HepG2 (cell line): ENCODE results near the gene HSPA1A. TPM values are rescaled to one million over a fixed set of nuclear protein-coding genes. Genes with fewer than 3 reads are reported as not detected.

Experiments
- polyA plus RNA-seq, 8 experiments: library from polyadenylated mRNA; depleted of rRNA in 3 of 8; stranded (reverse) in 7 of 8; unstranded in 1 of 8; fragments of >200 nt; fragmentation: Illumina TruSeq in 4 of 8; extraction: Trizol in 4 of 8; gene quantifications; 2 replicates each; pipeline versions ENCODE4 v1.2.1 to v1.2.3, GENCODE V29; 2011 to 2016; ENCODE audit warnings: low read depth in 4 of 8, missing spikeins in 1 of 8, mixed read lengths in 1 of 8; ENCODE audit not compliant: insufficient read depth in 1 of 8
- small RNA-seq, 3 experiments: library from RNA; depleted of rRNA; stranded (forward); fragments of <200 nt; gene quantifications; one replicate each; pipeline ENCODE3, GENCODE V24; 2012; ENCODE audit warnings: low read depth in 2 of 3, low replicate concordance in 1 of 3; ENCODE audit not compliant: insufficient read length in 3 of 3, insufficient read depth in 2 of 3
- total RNA-seq, 5 experiments: library from RNA; depleted of rRNA; stranded (reverse); fragments of >200 nt; fragmentation: Illumina TruSeq; extraction: Trizol; gene quantifications; 2 replicates each; pipeline ENCODE4 v1.2.3, GENCODE V29; 2016; ENCODE audit warnings: low read depth in 1 of 5

Gene HSPA1A
- total and polyA plus RNA-seq, 2 of the 13 experiments (the other 11 are each of a cell fraction or from before 2014, with no cell fraction given): 44.5 to 85.0 TPM

Small RNAs within 50 kb of the gene (small RNA-seq; reads per million reads assigned to genes)
- gene RF00019: 0 reads per million in 3 experiments
- gene SNORD48: 93.8 to 3,236 (median 122) reads per million in 3 experiments
- gene SNORD52: 0 reads per million in 3 experiments

Other genes with a start within 250 kb of the HSPA1A start
Only the 30 nearest of the 40 such genes appear.
- 169 and 190 TPM in 2 replicates for gene BAG6, start 162.9 kb upstream of the HSPA1A start, total RNA-seq (2016; rRNA removed; fragmentation: Illumina TruSeq; extraction: Trizol)
- 157 and 184 TPM in 2 replicates for gene BAG6, start 162.9 kb upstream of the HSPA1A start, polyA plus RNA-seq (2011; rRNA removed)
- 52.9 and 98.2 TPM in 2 replicates for gene APOM, start 159.6 kb upstream of the HSPA1A start, total RNA-seq (2016; rRNA removed; fragmentation: Illumina TruSeq; extraction: Trizol)
- 1,140 and 1,216 TPM in 2 replicates for gene APOM, start 159.6 kb upstream of the HSPA1A start, polyA plus RNA-seq (2011; rRNA removed)
- 15.5 and 18.1 TPM in 2 replicates for gene C6orf47, start 154.8 kb upstream of the HSPA1A start, total RNA-seq (2016; rRNA removed; fragmentation: Illumina TruSeq; extraction: Trizol)
- 1.7 and 2.1 TPM in 2 replicates for gene C6orf47, start 154.8 kb upstream of the HSPA1A start, polyA plus RNA-seq (2011; rRNA removed)
- gene GPANK1, start 150.5 kb upstream of the HSPA1A start, total RNA-seq (2016; rRNA removed; fragmentation: Illumina TruSeq; extraction: Trizol): 22.8 and 25.3 TPM in 2 replicates
- 14.8 and 15.4 TPM in 2 replicates for gene GPANK1, start 150.5 kb upstream of the HSPA1A start, polyA plus RNA-seq (2011; rRNA removed)
- 296 and 316 TPM in 2 replicates for gene CSNK2B, start 149.5 kb upstream of the HSPA1A start, total RNA-seq (2016; rRNA removed; fragmentation: Illumina TruSeq; extraction: Trizol)
- gene CSNK2B, start 149.5 kb upstream of the HSPA1A start, polyA plus RNA-seq (2011; rRNA removed): 111 and 116 TPM in 2 replicates
- gene LY6G5B, start 145.6 kb upstream of the HSPA1A start, total RNA-seq (2016; rRNA removed; fragmentation: Illumina TruSeq; extraction: Trizol): 0.73 and 7.8 TPM in 2 replicates
- 14.7 and 15.7 TPM in 2 replicates for gene LY6G5B, start 145.6 kb upstream of the HSPA1A start, polyA plus RNA-seq (2011; rRNA removed)
- 0.33 TPM in 1 of 2 replicates, not detected in the other for gene LY6G5C, start 134.5 kb upstream of the HSPA1A start, total RNA-seq (2016; rRNA removed; fragmentation: Illumina TruSeq; extraction: Trizol)
- 0.50 and 0.55 TPM in 2 replicates for gene LY6G5C, start 134.5 kb upstream of the HSPA1A start, polyA plus RNA-seq (2011; rRNA removed)
- 16.2 and 43.5 TPM in 2 replicates for gene ABHD16A, start 112.2 kb upstream of the HSPA1A start, total RNA-seq (2016; rRNA removed; fragmentation: Illumina TruSeq; extraction: Trizol)
- 45.4 and 49.0 TPM in 2 replicates for gene ABHD16A, start 112.2 kb upstream of the HSPA1A start, polyA plus RNA-seq (2011; rRNA removed)
- not detected in 2 replicates for gene LY6G6F, start 108.7 kb upstream of the HSPA1A start, total RNA-seq (2016; rRNA removed; fragmentation: Illumina TruSeq; extraction: Trizol)
- gene LY6G6F, start 108.7 kb upstream of the HSPA1A start, polyA plus RNA-seq (2011; rRNA removed): not detected in 2 replicates
- not detected in 2 replicates for gene LY6G6D, start 100.2 kb upstream of the HSPA1A start, total RNA-seq (2016; rRNA removed; fragmentation: Illumina TruSeq; extraction: Trizol)
- gene LY6G6D, start 100.2 kb upstream of the HSPA1A start, polyA plus RNA-seq (2011; rRNA removed): not detected in 2 replicates
- not detected in 2 replicates for gene LY6G6C, start 93.8 kb upstream of the HSPA1A start, total RNA-seq (2016; rRNA removed; fragmentation: Illumina TruSeq; extraction: Trizol)
- 0.15 and 0.21 TPM in 2 replicates for gene LY6G6C, start 93.8 kb upstream of the HSPA1A start, polyA plus RNA-seq (2011; rRNA removed)
- gene MPIG6B, start 92.2 kb upstream of the HSPA1A start, total RNA-seq (2016; rRNA removed; fragmentation: Illumina TruSeq; extraction: Trizol): not detected in 2 replicates
- not detected in 2 replicates for gene MPIG6B, start 92.2 kb upstream of the HSPA1A start, polyA plus RNA-seq (2011; rRNA removed)
- 14.4 and 16.4 TPM in 2 replicates for gene DDAH2, start 86.2 kb upstream of the HSPA1A start, total RNA-seq (2016; rRNA removed; fragmentation: Illumina TruSeq; extraction: Trizol)
- 21.1 and 21.9 TPM in 2 replicates for gene DDAH2, start 86.2 kb upstream of the HSPA1A start, polyA plus RNA-seq (2011; rRNA removed)
- 445 and 602 TPM in 2 replicates for gene CLIC1, start 79.0 kb upstream of the HSPA1A start, total RNA-seq (2016; rRNA removed; fragmentation: Illumina TruSeq; extraction: Trizol)
- 891 and 997 TPM in 2 replicates for gene CLIC1, start 79.0 kb upstream of the HSPA1A start, polyA plus RNA-seq (2011; rRNA removed)
- gene MSH5, start 75.5 kb upstream of the HSPA1A start, total RNA-seq (2016; rRNA removed; fragmentation: Illumina TruSeq; extraction: Trizol): 2.5 and 10.2 TPM in 2 replicates
- gene MSH5, start 75.5 kb upstream of the HSPA1A start, polyA plus RNA-seq (2011; rRNA removed): 28.3 and 38.7 TPM in 2 replicates
- 0.56 and 2.5 TPM in 2 replicates for gene SAPCD1, start 52.9 kb upstream of the HSPA1A start, total RNA-seq (2016; rRNA removed; fragmentation: Illumina TruSeq; extraction: Trizol)
- gene SAPCD1, start 52.9 kb upstream of the HSPA1A start, polyA plus RNA-seq (2011; rRNA removed): 3.9 and 5.3 TPM in 2 replicates
- 0.79 and 0.86 TPM in 2 replicates for gene VWA7, start 38.2 kb upstream of the HSPA1A start, total RNA-seq (2016; rRNA removed; fragmentation: Illumina TruSeq; extraction: Trizol)
- 3.3 and 4.4 TPM in 2 replicates for gene VWA7, start 38.2 kb upstream of the HSPA1A start, polyA plus RNA-seq (2011; rRNA removed)
- 56.1 and 59.2 TPM in 2 replicates for gene VARS1, start 19.8 kb upstream of the HSPA1A start, total RNA-seq (2016; rRNA removed; fragmentation: Illumina TruSeq; extraction: Trizol)
- gene VARS1, start 19.8 kb upstream of the HSPA1A start, polyA plus RNA-seq (2011; rRNA removed): 14.7 and 19.9 TPM in 2 replicates
- 90.5 and 93.7 TPM in 2 replicates for gene LSM2, start 8.6 kb upstream of the HSPA1A start, total RNA-seq (2016; rRNA removed; fragmentation: Illumina TruSeq; extraction: Trizol)
- 64.7 and 69.4 TPM in 2 replicates for gene LSM2, start 8.6 kb upstream of the HSPA1A start, polyA plus RNA-seq (2011; rRNA removed)
- 0.55 and 0.94 TPM in 2 replicates for gene HSPA1L, start 260 bp upstream of the HSPA1A start, total RNA-seq (2016; rRNA removed; fragmentation: Illumina TruSeq; extraction: Trizol)
- 0.78 and 1.0 TPM in 2 replicates for gene HSPA1L, start 260 bp upstream of the HSPA1A start, polyA plus RNA-seq (2011; rRNA removed)
- gene HSPA1B, start 12.2 kb downstream of the HSPA1A start, total RNA-seq (2016; rRNA removed; fragmentation: Illumina TruSeq; extraction: Trizol): 186 and 189 TPM in 2 replicates
- gene HSPA1B, start 12.2 kb downstream of the HSPA1A start, polyA plus RNA-seq (2011; rRNA removed): 26.0 and 57.2 TPM in 2 replicates
- gene NEU1, start 47.3 kb downstream of the HSPA1A start, total RNA-seq (2016; rRNA removed; fragmentation: Illumina TruSeq; extraction: Trizol): 139 and 297 TPM in 2 replicates
- gene NEU1, start 47.3 kb downstream of the HSPA1A start, polyA plus RNA-seq (2011; rRNA removed): 202 and 215 TPM in 2 replicates
- gene SLC44A4, start 63.5 kb downstream of the HSPA1A start, total RNA-seq (2016; rRNA removed; fragmentation: Illumina TruSeq; extraction: Trizol): 5.6 and 5.9 TPM in 2 replicates
- gene SLC44A4, start 63.5 kb downstream of the HSPA1A start, polyA plus RNA-seq (2011; rRNA removed): 3.5 and 3.6 TPM in 2 replicates
- gene EHMT2, start 82.2 kb downstream of the HSPA1A start, total RNA-seq (2016; rRNA removed; fragmentation: Illumina TruSeq; extraction: Trizol): 43.5 and 69.2 TPM in 2 replicates
- 51.2 and 55.2 TPM in 2 replicates for gene EHMT2, start 82.2 kb downstream of the HSPA1A start, polyA plus RNA-seq (2011; rRNA removed)
- gene ZBTB12, start 86.5 kb downstream of the HSPA1A start, total RNA-seq (2016; rRNA removed; fragmentation: Illumina TruSeq; extraction: Trizol): 6.0 and 6.8 TPM in 2 replicates
- 4.8 and 7.3 TPM in 2 replicates for gene ZBTB12, start 86.5 kb downstream of the HSPA1A start, polyA plus RNA-seq (2011; rRNA removed)
- 70.9 and 165 TPM in 2 replicates for gene C2, start 112.2 kb downstream of the HSPA1A start, total RNA-seq (2016; rRNA removed; fragmentation: Illumina TruSeq; extraction: Trizol)
- gene C2, start 112.2 kb downstream of the HSPA1A start, polyA plus RNA-seq (2011; rRNA removed): 307 and 450 TPM in 2 replicates
- 71.1 and 171 TPM in 2 replicates for gene CFB, start 130.6 kb downstream of the HSPA1A start, total RNA-seq (2016; rRNA removed; fragmentation: Illumina TruSeq; extraction: Trizol)
- gene CFB, start 130.6 kb downstream of the HSPA1A start, polyA plus RNA-seq (2011; rRNA removed): 513 and 772 TPM in 2 replicates
- gene NELFE, start 143.4 kb downstream of the HSPA1A start, total RNA-seq (2016; rRNA removed; fragmentation: Illumina TruSeq; extraction: Trizol): 69.8 and 80.4 TPM in 2 replicates
- gene NELFE, start 143.4 kb downstream of the HSPA1A start, polyA plus RNA-seq (2011; rRNA removed): 51.3 and 57.3 TPM in 2 replicates
- 59.7 and 67.1 TPM in 2 replicates for gene SKIC2, start 143.6 kb downstream of the HSPA1A start, total RNA-seq (2016; rRNA removed; fragmentation: Illumina TruSeq; extraction: Trizol)
- gene SKIC2, start 143.6 kb downstream of the HSPA1A start, polyA plus RNA-seq (2011; rRNA removed): 68.4 and 76.1 TPM in 2 replicates
- gene DXO, start 156.6 kb downstream of the HSPA1A start, total RNA-seq (2016; rRNA removed; fragmentation: Illumina TruSeq; extraction: Trizol): 10.8 and 18.6 TPM in 2 replicates
- 26.2 and 28.9 TPM in 2 replicates for gene DXO, start 156.6 kb downstream of the HSPA1A start, polyA plus RNA-seq (2011; rRNA removed)